OCI-LY1 (cell line): ENCODE data around the gene PTPRE.

Experiments
- H2AFZ ChIP-seq: fragments of 200-600 bp; sonication (generic), shearing (Covaris generic); 2 replicates; pipeline ENCODE4 v1.6.0; 2014; ENCODE audit warnings: antibody characterized with exemption, mild to moderate bottlenecking, low read length
- H3F3A ChIP-seq: fragments of 200-600 bp; sonication (generic), shearing (Covaris generic); 2 replicates; pipeline ENCODE4 v1.6.0; 2014; ENCODE audit warnings: mild to moderate bottlenecking, antibody characterized with exemption, low read length, moderate library complexity; ENCODE audit not compliant: insufficient read depth
- H3K27ac ChIP-seq: fragments of 200-600 bp; sonication (generic); 2 replicates; pipeline ENCODE4 v1.5.1; 2014; ENCODE audit warnings: low read length, mixed run types, mild to moderate bottlenecking, low read depth; ENCODE audit not compliant: poor library complexity, severe bottlenecking
- H3K27me3 ChIP-seq: fragments of 200-600 bp; sonication (generic); 2 replicates; pipeline ENCODE4 v1.6.0; 2014; ENCODE audit warnings: antibody characterized with exemption, mild to moderate bottlenecking, low read length, moderate library complexity; ENCODE audit not compliant: insufficient read depth
- H3K36me3 ChIP-seq: fragments of 200-600 bp; sonication (generic); 2 replicates; pipeline ENCODE4 v1.6.1; 2014; ENCODE audit warnings: mild to moderate bottlenecking, antibody characterized with exemption, low read length, moderate library complexity, mixed read lengths; ENCODE audit not compliant: insufficient read depth
- H3K4me1 ChIP-seq: fragments of 200-600 bp; sonication (generic); 2 replicates; pipeline ENCODE4 v1.5.1; 2014; ENCODE audit warnings: mild to moderate bottlenecking, low read length, moderate library complexity; ENCODE audit not compliant: insufficient read depth, severe bottlenecking
- H3K4me2 ChIP-seq: fragments of 200-600 bp; sonication (generic), shearing (Covaris generic); 2 replicates; pipeline ENCODE4 v1.6.1; 2014; ENCODE audit warnings: low read length
- H3K4me3 ChIP-seq: fragments of 200-600 bp; sonication (generic); 2 replicates; pipeline ENCODE4 v1.5.1; 2014; ENCODE audit warnings: low read length, low read depth, mild to moderate bottlenecking, mixed read lengths; ENCODE audit not compliant: poor library complexity, severe bottlenecking
- H3K79me2 ChIP-seq: fragments of 200-600 bp; shearing (Covaris generic); 2 replicates; pipeline ENCODE4 v1.6.1; 2016; ENCODE audit warnings: mixed run types, low read length, mixed read lengths; ENCODE audit not compliant: insufficient read depth
- H3K9ac ChIP-seq: fragments of 200-600 bp; sonication (generic), shearing (Covaris generic); 2 replicates; pipeline ENCODE4 v1.6.1; 2014; ENCODE audit warnings: mild to moderate bottlenecking, low read length, mixed read lengths
- H3K9me2 ChIP-seq: fragments of 200-600 bp; sonication (generic), shearing (Covaris generic); 2 replicates; pipeline ENCODE4 v1.6.1; 2014; ENCODE audit warnings: low read depth, mild to moderate bottlenecking, low read length, mixed read lengths
- H3K9me3 ChIP-seq: fragments of 200-600 bp; shearing (Covaris generic); 2 replicates; pipeline ENCODE4 v1.6.1; 2014; ENCODE audit warnings: low read length, mixed read lengths
- H4K20me1 ChIP-seq: fragments of 200-600 bp; sonication (generic), shearing (Covaris generic); 2 replicates; pipeline ENCODE4 v1.6.0; 2016; ENCODE audit warnings: mild to moderate bottlenecking, low read length; ENCODE audit not compliant: insufficient read depth
- CTCF ChIP-seq: fragments of 200-600 bp; sonication (generic), shearing (Covaris generic); IDR thresholded peaks from 2 replicates; pipeline ENCODE4 v1.5.1; 2017; ENCODE audit warnings: mild to moderate bottlenecking, antibody characterized with exemption, low read length, moderate library complexity, mixed read lengths
- EZH2 ChIP-seq: fragments of 200-600 bp; sonication (generic), shearing (Covaris generic); IDR thresholded peaks from 2 replicates; pipeline ENCODE4 v1.8.0; 2017; ENCODE audit warnings: borderline replicate concordance, mixed run types, mild to moderate bottlenecking, antibody characterized with exemption, low read length, moderate library complexity, mixed read lengths

PTPRE gene

GRCh38 chr10:128081222-128081621 is 174.3 kb downstream of the PTPRE start:
- H3F3A ChIP-seq = no peaks in the 10 kb centered on the region
- no peak overlapping the region for H3K27ac ChIP-seq
- H3K4me2 ChIP-seq = no peak overlapping the region
- H3K9me3 ChIP-seq = no peaks in the 10 kb centered on the region
- H4K20me1 ChIP-seq = no peaks in the 10 kb centered on the region
- no peaks in the 10 kb centered on the region for H3K4me1 ChIP-seq
- TF ChIP-seq CTCF = no peak
- no peak for TF ChIP-seq EZH2
- no peak overlapping the region for H3K4me3 ChIP-seq
- H2AFZ ChIP-seq = no peak overlapping the region
- no peak overlapping the region for H3K9ac ChIP-seq
- H3K27me3 ChIP-seq = no peaks in the 10 kb centered on the region
- H3K79me2 ChIP-seq = no peaks in the 10 kb centered on the region
- peaks cover 39% of the 10 kb centered on the region; the same call in 1 of the 2 replicates for H3K36me3 ChIP-seq
- H3K9me2 ChIP-seq = no peaks in the 10 kb centered on the region

GRCh38 chr10:128081720-128082119 is 174.8 kb downstream of the PTPRE start:
- Histone ChIP-seq H3K27ac (no peak overlapping the region), H4K20me1 (no peaks in the 10 kb centered on the region), H3K4me2 (no peak overlapping the region), H3K4me1 (no peaks in the 10 kb centered on the region), H3K79me2 (no peaks in the 10 kb centered on the region), H3K4me3 (no peak overlapping the region), H3K9me2 (no peaks in the 10 kb centered on the region), H3K9me3 (no peaks in the 10 kb centered on the region), H3K9ac (no peak overlapping the region), H2AFZ (no peak overlapping the region), H3K36me3 (peaks cover 34% of the 10 kb centered on the region; the same call in 1 of the 2 replicates), H3K27me3 (no peaks in the 10 kb centered on the region), H3F3A (no peaks in the 10 kb centered on the region)
- no peak for TF ChIP-seq EZH2
- TF ChIP-seq CTCF = no peak

- no peaks in the 10 kb centered on the region for H3K79me2 ChIP-seq
- no peak overlapping the region for H3K4me3 ChIP-seq
- H4K20me1 ChIP-seq = no peaks in the 10 kb centered on the region
- H3K27me3 ChIP-seq = no peaks in the 10 kb centered on the region
- H3F3A ChIP-seq = no peaks in the 10 kb centered on the region
- no peak overlapping the region for H3K4me2 ChIP-seq
- H3K9me3 ChIP-seq = no peaks in the 10 kb centered on the region
- no peak overlapping the region for H2AFZ ChIP-seq
- H3K9me2 ChIP-seq = no peaks in the 10 kb centered on the region
- no peak overlapping the region for H3K27ac ChIP-seq
- no peak for TF ChIP-seq EZH2
- TF ChIP-seq CTCF = no peak
- H3K36me3 ChIP-seq = peaks cover 20% of the 10 kb centered on the region; the same call in 1 of the 2 replicates
- peaks cover 8% of the 10 kb centered on the region for H3K4me1 ChIP-seq
- no peak overlapping the region for H3K9ac ChIP-seq
These were observed 176.4 kb downstream of the PTPRE start for GRCh38 chr10:128083191-128083895.
